ENCODE results near the gene SYNRG. TPM values are rescaled to one million over a fixed set of nuclear protein-coding genes. Genes with fewer than 3 reads are reported as not detected.
A peak's percentile ranks its signal among the peaks of the same experiment; 100 is the strongest.

SYNRG gene
- total and polyA plus RNA-seq, 2 of the 13 experiments (the other 11 are each of a cell fraction or from before 2014, with no cell fraction given) = 7.3 to 8.7 TPM

- TF ChIP-seq, protein P1, sequence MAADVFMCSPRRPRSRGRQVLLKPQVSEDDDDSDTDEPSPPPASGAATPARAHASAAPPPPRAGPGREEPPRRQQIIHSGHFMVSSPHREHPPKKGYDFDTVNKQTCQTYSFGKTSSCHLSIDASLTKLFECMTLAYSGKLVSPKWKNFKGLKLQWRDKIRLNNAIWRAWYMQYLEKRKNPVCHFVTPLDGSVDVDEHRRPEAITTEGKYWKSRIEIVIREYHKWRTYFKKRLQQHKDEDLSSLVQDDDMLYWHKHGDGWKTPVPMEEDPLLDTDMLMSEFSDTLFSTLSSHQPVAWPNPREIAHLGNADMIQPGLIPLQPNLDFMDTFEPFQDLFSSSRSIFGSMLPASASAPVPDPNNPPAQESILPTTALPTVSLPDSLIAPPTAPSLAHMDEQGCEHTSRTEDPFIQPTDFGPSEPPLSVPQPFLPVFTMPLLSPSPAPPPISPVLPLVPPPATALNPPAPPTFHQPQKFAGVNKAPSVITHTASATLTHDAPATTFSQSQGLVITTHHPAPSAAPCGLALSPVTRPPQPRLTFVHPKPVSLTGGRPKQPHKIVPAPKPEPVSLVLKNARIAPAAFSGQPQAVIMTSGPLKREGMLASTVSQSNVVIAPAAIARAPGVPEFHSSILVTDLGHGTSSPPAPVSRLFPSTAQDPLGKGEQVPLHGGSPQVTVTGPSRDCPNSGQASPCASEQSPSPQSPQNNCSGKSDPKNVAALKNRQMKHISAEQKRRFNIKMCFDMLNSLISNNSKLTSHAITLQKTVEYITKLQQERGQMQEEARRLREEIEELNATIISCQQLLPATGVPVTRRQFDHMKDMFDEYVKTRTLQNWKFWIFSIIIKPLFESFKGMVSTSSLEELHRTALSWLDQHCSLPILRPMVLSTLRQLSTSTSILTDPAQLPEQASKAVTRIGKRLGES (CRISPR knock-in tag; IDR thresholded peaks at IDR 0.05; ENCODE audit: borderline replicate concordance) = no peak; the same call in 1 of the 2 replicates
- TF ChIP-seq NR3C1 (CRISPR knock-in tag; IDR thresholded peaks at IDR 0.05) (no peak), GATAD2A (CRISPR knock-in tag; IDR thresholded peaks at IDR 0.05) (no peak), ZNF781 (CRISPR knock-in tag; IDR thresholded peaks at IDR 0.05; ENCODE audit: borderline replicate concordance, not compliant biosample characterization) (no peak), ZFP82 (CRISPR knock-in tag; IDR thresholded peaks at IDR 0.05; ENCODE audit: borderline replicate concordance) (no peak), ISX (CRISPR knock-in tag; conservative IDR thresholded peaks at IDR 0.05) (no peak), ZNF670 (CRISPR knock-in tag; IDR thresholded peaks at IDR 0.05; ENCODE audit: borderline replicate concordance) (no peak), TBX3 (IDR thresholded peaks at IDR 0.05; ENCODE audit: borderline replicate concordance) (peak; percentile 62), DZIP1 (CRISPR knock-in tag; IDR thresholded peaks at IDR 0.05) (0 out of 2 replicates have a peak, but pooled peaks have one; percentile 36), PRMT3 (CRISPR knock-in tag; IDR thresholded peaks at IDR 0.05; ENCODE audit: borderline replicate concordance, low read depth) (no peak), PATZ1 (CRISPR knock-in tag; IDR thresholded peaks at IDR 0.05) (no peak; the same call in 1 of the 2 replicates), ZNF362 (CRISPR knock-in tag; IDR thresholded peaks at IDR 0.05; ENCODE audit: borderline replicate concordance) (no peak), ZNF274 (CRISPR knock-in tag; IDR thresholded peaks at IDR 0.05) (no peak), RCOR2 (CRISPR knock-in tag; IDR thresholded peaks at IDR 0.05) (no peak)
- TF ChIP-seq, protein P2, sequence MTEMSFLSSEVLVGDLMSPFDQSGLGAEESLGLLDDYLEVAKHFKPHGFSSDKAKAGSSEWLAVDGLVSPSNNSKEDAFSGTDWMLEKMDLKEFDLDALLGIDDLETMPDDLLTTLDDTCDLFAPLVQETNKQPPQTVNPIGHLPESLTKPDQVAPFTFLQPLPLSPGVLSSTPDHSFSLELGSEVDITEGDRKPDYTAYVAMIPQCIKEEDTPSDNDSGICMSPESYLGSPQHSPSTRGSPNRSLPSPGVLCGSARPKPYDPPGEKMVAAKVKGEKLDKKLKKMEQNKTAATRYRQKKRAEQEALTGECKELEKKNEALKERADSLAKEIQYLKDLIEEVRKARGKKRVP (CRISPR knock-in tag; IDR thresholded peaks at IDR 0.05) = no peak
Measured at GRCh38 chr17:37609170-37610040, at the start of gene SYNRG (continued).

Measured in HepG2 (cell line).